Measurements from ENCODE around the gene SH3TC1. TPM values are rescaled to one million over a fixed set of nuclear protein-coding genes. Genes with fewer than 3 reads are reported as not detected.

SH3TC1 gene
- total RNA-seq, 1 donor from 2014 or later, result 32.1 TPM

- TF ChIP-seq CTCF (IDR thresholded peaks at IDR 0.05; ENCODE audit: insufficient read depth, low read length, severe bottlenecking), result no peak
- no peak for FAIRE-seq
- no peak overlapping the region for H3K4me3 ChIP-seq (ENCODE audit: low read depth, low read length)
- peak; percentile 75 for DNase-seq (ENCODE audit: low read depth)
- H3K27me3 ChIP-seq (ENCODE audit: control insufficient read depth, insufficient read depth, low read length), result no peaks in the 10 kb centered on the region
- no peaks in the 10 kb centered on the region for H3K36me3 ChIP-seq (ENCODE audit: control insufficient read depth, insufficient read depth, low read length)
Observed at GRCh38 chr4:8254076-8254475, 55.0 kb downstream of the SH3TC1 start.

GRCh38 chr4:8255698-8256441 lies 56.8 kb downstream of the SH3TC1 start:
- FAIRE-seq (peak; percentile 60), DNase-seq (ENCODE audit: low read depth) (no peak)
- Histone ChIP-seq H3K4me3 (ENCODE audit: low read depth, low read length) (no peak overlapping the region), H3K36me3 (ENCODE audit: control insufficient read depth, insufficient read depth, low read length) (no peaks in the 10 kb centered on the region), H3K27me3 (ENCODE audit: control insufficient read depth, insufficient read depth, low read length) (no peaks in the 10 kb centered on the region)
- no peak for TF ChIP-seq CTCF (IDR thresholded peaks at IDR 0.05; ENCODE audit: insufficient read depth, low read length, severe bottlenecking)

GRCh38 chr4:8257854-8258253 lies 58.8 kb downstream of the SH3TC1 start:
- no peaks in the 10 kb centered on the region for H3K36me3 ChIP-seq (ENCODE audit: control insufficient read depth, insufficient read depth, low read length)
- no peak for FAIRE-seq
- H3K27me3 ChIP-seq (ENCODE audit: control insufficient read depth, insufficient read depth, low read length), result no peaks in the 10 kb centered on the region
- no peak for DNase-seq (ENCODE audit: low read depth)
- no peak overlapping the region for H3K4me3 ChIP-seq (ENCODE audit: low read depth, low read length)
- TF ChIP-seq CTCF (IDR thresholded peaks at IDR 0.05; ENCODE audit: insufficient read depth, low read length, severe bottlenecking), result no peak

GRCh38 chr4:8258552-8259212 lies 59.6 kb downstream of the SH3TC1 start:
- Histone ChIP-seq H3K27me3 (ENCODE audit: control insufficient read depth, insufficient read depth, low read length) (no peaks in the 10 kb centered on the region), H3K36me3 (ENCODE audit: control insufficient read depth, insufficient read depth, low read length) (no peaks in the 10 kb centered on the region), H3K4me3 (ENCODE audit: low read depth, low read length) (no peak overlapping the region)
- FAIRE-seq (no peak), DNase-seq (ENCODE audit: low read depth) (no peak)
- TF ChIP-seq CTCF (IDR thresholded peaks at IDR 0.05; ENCODE audit: insufficient read depth, low read length, severe bottlenecking), result no peak

- no peak for TF ChIP-seq CTCF (IDR thresholded peaks at IDR 0.05; ENCODE audit: insufficient read depth, low read length, severe bottlenecking)
- H3K27me3 ChIP-seq (ENCODE audit: control insufficient read depth, insufficient read depth, low read length), result no peaks in the 10 kb centered on the region
- FAIRE-seq, result no peak
Observed at GRCh38 chr4:8259743-8260430, 60.8 kb downstream of the SH3TC1 start.

More at GRCh38 chr4:8259743-8260430, 60.8 kb downstream of the SH3TC1 start:
- Histone ChIP-seq H3K36me3 (ENCODE audit: control insufficient read depth, insufficient read depth, low read length) (no peaks in the 10 kb centered on the region), H3K4me3 (ENCODE audit: low read depth, low read length) (no peak overlapping the region)
- no peak for DNase-seq (ENCODE audit: low read depth)

Data from bronchial epithelial cell (primary cell).